NCI-H2081 treated with DMSO at 0.1 percent for 48 hours (cell line): ENCODE results near the gene UBA1.

Experiments
- DNase-seq: peaks from one replicate; lab custom pipeline; 2025; lab: John Stamatoyannopoulos, UW

UBA1 gene

GRCh38 chrX:47189906-47190305 is 3.7 kb upstream of the UBA1 start:
- no peak for DNase-seq

- DNase-seq = peak; percentile 86
Observed at GRCh38 chrX:47190445-47191269, 3.0 kb upstream of the UBA1 start.

- no peak for DNase-seq
Observed at GRCh38 chrX:47191331-47191730, 2.3 kb upstream of the UBA1 start.

- DNase-seq = no peak
Observed at GRCh38 chrX:47191806-47192401, 1.7 kb upstream of the UBA1 start.

GRCh38 chrX:47194194-47194787 is 662 bp downstream of the UBA1 start:
- DNase-seq = no peak

- no peak for DNase-seq
Observed at GRCh38 chrX:47196098-47196497, 2.5 kb downstream of the UBA1 start.

- no peak for DNase-seq
Observed at GRCh38 chrX:47197526-47197925, 3.9 kb downstream of the UBA1 start.

- DNase-seq = no peak
Observed at GRCh38 chrX:47198026-47198686, 4.5 kb downstream of the UBA1 start.

- no peak for DNase-seq
Observed at GRCh38 chrX:47198687-47199080, 5.1 kb downstream of the UBA1 start.

GRCh38 chrX:47199286-47199685 is 5.7 kb downstream of the UBA1 start:
- DNase-seq = no peak

- no peak for DNase-seq
Observed at GRCh38 chrX:47200385-47201150, 6.9 kb downstream of the UBA1 start.

- no peak for DNase-seq
Observed at GRCh38 chrX:47201345-47201944, 7.8 kb downstream of the UBA1 start.

GRCh38 chrX:47202316-47202715 is 8.7 kb downstream of the UBA1 start:
- DNase-seq = no peak

GRCh38 chrX:47202877-47203276 is 9.2 kb downstream of the UBA1 start:
- DNase-seq = no peak

- no peak for DNase-seq
Observed at GRCh38 chrX:47204970-47205369, 11.3 kb downstream of the UBA1 start.

GRCh38 chrX:47206316-47206715 is 12.7 kb downstream of the UBA1 start:
- DNase-seq = no peak

GRCh38 chrX:47208108-47208507 is 14.5 kb downstream of the UBA1 start:
- DNase-seq = no peak

GRCh38 chrX:47209508-47210238 is 16.0 kb downstream of the UBA1 start:
- DNase-seq = no peak

GRCh38 chrX:47210661-47211425 is 17.2 kb downstream of the UBA1 start:
- DNase-seq = no peak
